Caco-2 (cell line): ENCODE measurements around the gene OVCA2. TPM values are rescaled to one million over a fixed set of nuclear protein-coding genes. Genes with fewer than 3 reads are reported as not detected.

ENCODE experiments used
- BruUV-seq: library from RNA; stranded (reverse); fragments of 400-500 nt; replicated peaks from 2 replicates; lab custom pipeline; 2021; lab: Mats Ljungman, UMichigan
- CTCF ChIA-PET: fragments of 300-600 bp; sonication (Branson Sonifier 250); formaldehyde crosslinking; loops from one replicate; lab custom pipeline; 2022; ENCODE audit warnings: antibody characterized with exemption; lab: Charles Lee
- POLR2A ChIA-PET: fragments of 300-600 bp; sonication (Branson Sonifier 250); formaldehyde crosslinking; loops from one replicate; lab custom pipeline; 2022; ENCODE audit warnings: antibody characterized with exemption; lab: Charles Lee
- DNase-seq, 2 experiments: peaks; one replicate each; pipeline versions ENCODE4 v3.0.0 to v3.0.0-alpha.2; 2020 to 2022
- H3K27me3 ChIP-seq: replicated peaks from 2 replicates; pipeline ENCODE4 v1.6.0; 2011; ENCODE audit warnings: low read length; ENCODE audit not compliant: control insufficient read depth, insufficient read depth
- H3K36me3 ChIP-seq: 2 replicates; pipeline ENCODE4 v1.5.1; 2011; ENCODE audit warnings: low read length; ENCODE audit not compliant: control insufficient read depth, insufficient read depth
- H3K4me1 ChIP-seq: fragments of 250-450 bp; sonication (Bioruptor Pico); 2 replicates; pipeline ENCODE4 v1.5.1; 2020; ENCODE audit warnings: mild to moderate bottlenecking
- H3K4me3 ChIP-seq: 2 replicates; pipeline ENCODE4 v1.5.1; 2011; ENCODE audit warnings: low read depth, mild to moderate bottlenecking, control low read depth, low read length
- H3K9me3 ChIP-seq: fragments of 250-450 bp; sonication (Bioruptor Pico); 2 replicates; pipeline ENCODE4 v1.5.1; 2020; ENCODE audit warnings: mild to moderate bottlenecking, moderate library complexity
- H3K27ac Mint-ChIP-seq: one replicate; pipeline ENCODE4 v1.8.0; 2022; ENCODE audit warnings: mixed read lengths; ENCODE audit not compliant: unreplicated experiment
- H3K27me3 Mint-ChIP-seq: one replicate; pipeline ENCODE4 v1.8.0; 2022; ENCODE audit warnings: mixed read lengths; ENCODE audit not compliant: insufficient read depth, unreplicated experiment
- H3K36me3 Mint-ChIP-seq: one replicate; pipeline ENCODE4 v1.8.0; 2022; ENCODE audit warnings: mild to moderate bottlenecking, mixed read lengths; ENCODE audit not compliant: insufficient read depth, unreplicated experiment
- H3K4me1 Mint-ChIP-seq: one replicate; pipeline ENCODE4 v1.8.0; 2022; ENCODE audit warnings: low read depth, mixed read lengths; ENCODE audit not compliant: unreplicated experiment
- H3K4me3 Mint-ChIP-seq: one replicate; pipeline ENCODE4 v1.8.0; 2022; ENCODE audit warnings: mild to moderate bottlenecking, moderate library complexity, mixed read lengths; ENCODE audit not compliant: unreplicated experiment
- H3K9me3 Mint-ChIP-seq: one replicate; pipeline ENCODE4 v1.8.0; 2022; ENCODE audit warnings: mixed read lengths; ENCODE audit not compliant: unreplicated experiment
- CTCF ChIP-seq, 2 experiments: fragments of 200-600 bp in 1 of 2; IDR thresholded peaks; 1 replicate in 1 of 2; 2 replicates in 1 of 2; pipeline versions ENCODE4 v1.5.1 to v1.8.0; 2011 to 2022; ENCODE audit warnings: antibody characterized with exemption in 1 of 2, control low read depth in 1 of 2, inconsistent platforms in 1 of 2, low read depth in 1 of 2, low read length in 1 of 2, mild to moderate bottlenecking in 1 of 2, moderate library complexity in 1 of 2; ENCODE audit not compliant: insufficient read depth in 1 of 2, severe bottlenecking in 1 of 2, unreplicated experiment in 1 of 2
- intact Hi-C: fragments of 100-400 bp; cut with micrococcal nuclease; formaldehyde crosslinking; loops from one replicate; pipeline ENCODE4 v1.10.0; 2022; ENCODE audit not compliant: unreplicated experiment
- total RNA-seq: library from RNA; stranded (reverse); gene quantifications from 2 replicates; pipeline ENCODE4 v1.2.3, GENCODE V29; 2022

Gene OVCA2
- total RNA-seq, 1 experiment from 2014 or later: 39.3 TPM

GRCh38 chr17:2027528-2028233 is 14.1 kb upstream of the OVCA2 start:
- Histone ChIP-seq H3K27me3 (peaks cover 4% of the 10 kb centered on the region), H3K9me3 (no peaks in the 10 kb centered on the region), H3K4me3 (no peak overlapping the region), H3K36me3 (no peaks in the 10 kb centered on the region; the same call in 1 of the 2 replicates), H3K4me1 (peaks cover 22% of the 10 kb centered on the region; the same call in 1 of the 2 replicates)
- ChIA-PET CTCF (interaction anchor here (3.2 kb wide), 1 partner anchor 119 kb away, joined by 23 read pairs; no protein-coding TSS in a partner anchor), POLR2A (no interaction called here)
- Mint-ChIP-seq H3K4me1 (peaks cover 6% of the 10 kb centered on the region), H3K27ac (no peak overlapping the region), H3K9me3 (no peaks in the 10 kb centered on the region), H3K36me3 (peaks cover 11% of the 10 kb centered on the region), H3K4me3 (no peak overlapping the region), H3K27me3 (peaks cover 8% of the 10 kb centered on the region)
- BruUV-seq: no TSS peak
- DNase-seq: no peak
- no peak for TF ChIP-seq CTCF (IDR thresholded peaks at IDR 0.05; ENCODE audit: insufficient read depth in 1 of 2, low read depth in 1 of 2, low read length in 1 of 2, severe bottlenecking in 1 of 2, unreplicated experiment in 1 of 2)
- intact Hi-C loops: no loop called here

GRCh38 chr17:2028234-2028614 is 13.6 kb upstream of the OVCA2 start:
- BruUV-seq: no TSS peak
- no peak overlapping the region for H3K4me3 Mint-ChIP-seq

GRCh38 chr17:2028737-2029136 is 13.1 kb upstream of the OVCA2 start:
- ChIA-PET POLR2A (no interaction called here), CTCF (interaction anchor here (3.2 kb wide), 1 partner anchor 120 kb away, joined by 23 read pairs; no protein-coding TSS in a partner anchor)
- no TSS peak for BruUV-seq
- TF ChIP-seq CTCF (IDR thresholded peaks at IDR 0.05; ENCODE audit: insufficient read depth in 1 of 2, low read depth in 1 of 2, low read length in 1 of 2, severe bottlenecking in 1 of 2, unreplicated experiment in 1 of 2): no peak
- no peak for DNase-seq
- no peak overlapping the region for H3K4me3 ChIP-seq
- H3K9me3 Mint-ChIP-seq: no peaks in the 10 kb centered on the region
- peaks cover 6% of the 10 kb centered on the region for H3K4me1 Mint-ChIP-seq
- H3K27me3 ChIP-seq: peaks cover 4% of the 10 kb centered on the region; the same call in 1 of the 2 replicates
- H3K36me3 ChIP-seq: no peaks in the 10 kb centered on the region; the same call in 1 of the 2 replicates
- peaks cover 11% of the 10 kb centered on the region for H3K36me3 Mint-ChIP-seq
- intact Hi-C loops: no loop called here
- H3K4me1 ChIP-seq: peaks cover 21% of the 10 kb centered on the region; the same call in 1 of the 2 replicates
- no peak overlapping the region for H3K4me3 Mint-ChIP-seq
- H3K9me3 ChIP-seq: no peaks in the 10 kb centered on the region
- H3K27me3 Mint-ChIP-seq: peaks cover 8% of the 10 kb centered on the region
- no peak overlapping the region for H3K27ac Mint-ChIP-seq

More at GRCh38 chr17:2028234-2028614, 13.6 kb upstream of the OVCA2 start:
- DNase-seq: no peak
- H3K27me3 Mint-ChIP-seq: peaks cover 8% of the 10 kb centered on the region
- Histone ChIP-seq H3K27me3 (peaks cover 4% of the 10 kb centered on the region), H3K4me3 (no peak overlapping the region), H3K4me1 (peaks cover 22% of the 10 kb centered on the region; the same call in 1 of the 2 replicates), H3K9me3 (no peaks in the 10 kb centered on the region), H3K36me3 (no peaks in the 10 kb centered on the region; the same call in 1 of the 2 replicates)
- peaks cover 11% of the 10 kb centered on the region for H3K36me3 Mint-ChIP-seq
- ChIA-PET POLR2A (no interaction called here), CTCF (interaction anchor here (3.2 kb wide), 1 partner anchor 119 kb away, joined by 23 read pairs; no protein-coding TSS in a partner anchor)
- intact Hi-C loops: no loop called here
- H3K9me3 Mint-ChIP-seq: no peaks in the 10 kb centered on the region
- no peak overlapping the region for H3K27ac Mint-ChIP-seq
- H3K4me1 Mint-ChIP-seq: peaks cover 6% of the 10 kb centered on the region
- no peak for TF ChIP-seq CTCF (IDR thresholded peaks at IDR 0.05; ENCODE audit: insufficient read depth in 1 of 2, low read depth in 1 of 2, low read length in 1 of 2, severe bottlenecking in 1 of 2, unreplicated experiment in 1 of 2)
